GM19468 (cell line): Measurements from ENCODE around the gene FBL.
"Not testable (repeated sequence)": the region's sequence is repeated elsewhere in the genome, so short reads cannot be mapped to it uniquely, and the experiment has no call there.

ENCODE experiments used
- ATAC-seq: cut with Tn5 transposase; IDR thresholded peaks from one replicate; pipeline ENCODE4 v1.9.1; 2021; ENCODE audit warnings: mild to moderate bottlenecking, moderate library complexity, moderate number of reproducible peaks; ENCODE audit not compliant: unreplicated experiment; ENCODE audit errors: extremely low read depth

Gene FBL

DNA sequence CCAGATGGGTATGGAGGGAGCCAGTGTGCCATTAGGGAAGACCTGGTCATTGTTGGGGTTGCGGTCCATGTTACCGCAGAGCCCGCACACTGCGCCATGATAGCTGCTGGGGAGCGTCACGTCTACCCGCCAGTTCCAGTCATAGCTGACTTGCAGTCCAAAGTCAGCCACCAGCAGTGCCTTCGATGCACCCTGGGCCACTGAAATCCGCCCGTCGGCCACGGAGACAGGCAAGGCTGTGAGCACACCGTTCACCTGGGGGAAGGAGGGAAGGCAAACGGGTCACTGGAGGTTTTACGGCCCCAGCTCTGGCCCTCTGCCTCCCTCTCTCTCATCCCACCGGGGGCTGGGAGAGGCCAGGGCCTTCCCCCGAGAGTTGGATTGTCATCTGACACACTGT is 31.8 kb upstream of the FBL start:
- ATAC-seq = not testable (repeated sequence)

DNA sequence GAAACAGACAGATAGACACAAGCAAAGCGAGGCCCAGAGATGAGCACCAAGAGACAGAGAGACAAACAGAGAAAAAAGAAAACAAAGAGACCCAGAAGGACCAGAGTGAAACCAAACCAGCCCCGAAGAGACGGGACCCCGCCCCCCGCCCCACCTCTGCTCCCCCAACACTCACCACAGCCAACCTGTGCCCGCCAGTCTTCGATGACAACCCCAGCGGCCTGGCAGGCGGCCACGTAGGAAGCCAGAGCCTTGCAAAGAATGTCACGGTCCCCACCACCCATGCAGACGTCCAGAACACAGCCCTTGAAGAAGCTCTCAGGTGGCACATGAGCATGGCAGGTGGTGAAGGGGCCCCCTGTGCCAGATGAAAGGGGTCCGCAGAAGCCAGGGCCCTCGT is 31.3 kb upstream of the FBL start:
- not testable (repeated sequence) for ATAC-seq

DNA sequence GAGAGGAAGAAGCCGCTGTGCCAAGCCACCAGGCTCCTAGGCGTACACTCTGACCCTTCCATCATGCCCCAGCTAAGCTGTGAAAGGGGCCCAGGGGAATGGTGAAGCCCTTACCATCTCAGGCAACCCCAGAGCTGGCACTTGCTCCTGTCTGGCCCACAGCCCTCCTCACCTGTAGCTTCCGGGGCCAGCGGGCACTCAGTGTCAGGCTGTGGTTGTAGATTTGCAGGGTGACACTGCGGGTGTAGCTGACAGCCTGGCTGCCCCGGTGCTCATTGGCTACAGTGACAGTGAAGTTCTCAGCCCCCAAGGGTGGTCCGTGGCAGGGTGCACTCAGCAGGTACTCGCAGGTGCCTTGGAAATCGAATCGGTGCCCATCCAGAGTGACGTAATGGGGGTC is 30.3 kb upstream of the FBL start:
- ATAC-seq = not testable (repeated sequence)

DNA sequence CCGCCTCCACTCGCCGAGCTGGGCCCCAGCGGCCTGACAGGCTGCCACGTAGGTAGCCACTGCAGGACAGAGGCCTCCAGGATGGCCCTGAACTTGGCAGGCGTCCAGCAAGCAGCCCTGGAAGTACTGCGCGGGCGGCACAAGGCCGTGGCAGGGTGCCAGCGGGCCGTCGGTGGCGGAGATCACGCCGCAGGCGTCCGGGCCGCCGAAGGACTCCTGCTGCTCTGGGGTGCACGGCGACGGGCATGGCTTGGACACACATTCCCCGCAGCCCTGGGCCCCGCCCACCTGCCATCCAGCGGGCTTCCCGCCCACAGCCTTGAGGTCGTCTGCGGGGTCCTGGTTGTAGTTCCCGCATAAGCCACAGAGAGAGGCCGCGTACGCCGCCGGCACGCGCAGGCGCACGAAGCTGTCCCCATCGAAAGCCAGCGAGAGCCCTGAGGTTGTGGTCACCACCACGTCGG is 29.3 kb upstream of the FBL start:
- not testable (repeated sequence) for ATAC-seq

DNA sequence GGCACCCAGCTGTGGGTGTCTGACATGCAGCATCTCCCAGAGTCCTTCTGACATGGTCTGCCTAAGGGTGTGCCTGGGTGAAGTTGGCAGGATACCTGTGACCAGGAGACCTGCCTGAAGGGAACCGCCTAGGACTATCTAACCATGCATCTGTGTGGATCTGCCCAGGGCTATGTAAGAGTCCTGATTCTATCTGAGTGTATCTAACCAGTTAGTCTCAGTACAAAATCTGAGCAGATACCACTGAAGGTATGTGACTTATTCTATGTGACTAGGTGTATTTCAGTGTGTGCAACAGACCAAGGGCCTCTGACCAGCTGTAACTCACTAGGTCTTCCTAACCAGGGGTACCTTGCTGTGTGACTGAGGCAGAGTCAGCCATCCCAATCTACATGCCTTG is 28.2 kb upstream of the FBL start:
- no peak for ATAC-seq

DNA sequence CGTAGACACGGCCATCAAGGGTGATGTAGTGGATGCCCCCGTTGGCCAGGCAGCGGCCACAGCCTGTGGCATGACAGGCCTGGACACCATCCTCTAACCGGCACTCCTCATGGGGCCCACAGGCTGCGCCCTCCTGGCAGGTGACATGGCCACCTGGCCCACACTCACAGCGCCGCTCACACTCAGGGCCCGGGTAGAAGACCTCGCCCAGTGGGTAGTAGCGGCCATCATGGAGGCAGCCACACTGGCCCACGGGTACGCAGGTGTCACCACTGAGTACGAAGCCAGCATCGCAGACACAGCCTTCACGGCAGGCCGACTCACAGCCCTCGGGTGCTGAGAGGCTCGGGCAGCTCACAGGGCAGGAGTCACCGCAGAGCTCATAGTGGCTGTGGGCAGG is 27.2 kb upstream of the FBL start:
- no peak for ATAC-seq

DNA sequence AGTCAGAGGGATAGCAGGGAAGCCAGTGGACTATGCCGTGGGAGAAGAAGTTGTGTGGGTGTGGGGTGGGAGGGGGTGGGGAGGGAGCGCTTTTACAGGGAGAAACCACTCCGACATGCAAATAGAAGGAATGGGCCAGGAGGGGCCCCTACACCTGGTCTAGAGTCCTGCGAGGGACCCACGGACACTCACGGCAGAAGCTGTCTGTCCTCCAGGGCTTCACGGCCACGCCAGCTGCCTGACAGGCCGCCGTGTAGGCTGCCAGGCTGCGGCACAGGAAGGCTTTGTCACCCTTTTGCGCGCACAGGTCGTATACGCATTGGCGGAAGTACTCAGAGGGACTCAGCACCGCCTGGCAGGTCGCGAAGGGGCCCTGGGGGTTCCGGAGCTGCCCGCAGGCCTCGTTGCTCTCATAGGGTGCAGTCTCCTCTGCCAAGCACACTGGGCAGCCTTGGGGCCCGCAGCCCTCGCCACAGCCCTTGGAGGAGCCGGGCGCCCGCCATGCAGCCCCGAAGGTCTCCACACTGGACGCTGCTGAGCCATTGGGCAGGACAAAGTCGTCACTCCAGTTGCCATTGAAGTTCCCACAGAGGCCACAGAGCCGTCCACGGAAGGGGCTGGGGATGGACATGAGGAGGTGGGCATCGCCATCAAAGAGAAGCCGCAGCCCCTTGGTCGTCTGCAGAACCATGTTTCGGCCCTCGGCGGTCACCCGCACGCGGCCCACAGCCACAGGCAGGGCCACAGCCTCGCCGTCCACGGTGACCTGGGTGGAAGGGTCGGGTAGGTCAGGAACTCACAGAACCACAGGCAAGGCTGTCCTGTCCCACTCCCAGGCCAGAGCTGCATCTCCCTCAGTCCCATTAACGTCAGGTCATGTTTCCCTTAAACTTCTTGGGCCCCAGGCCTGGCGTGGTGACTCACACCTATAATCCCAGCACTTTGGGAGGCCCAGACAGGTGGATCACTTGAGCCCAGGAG is 26.0 kb upstream of the FBL start:
- no peak for ATAC-seq

DNA sequence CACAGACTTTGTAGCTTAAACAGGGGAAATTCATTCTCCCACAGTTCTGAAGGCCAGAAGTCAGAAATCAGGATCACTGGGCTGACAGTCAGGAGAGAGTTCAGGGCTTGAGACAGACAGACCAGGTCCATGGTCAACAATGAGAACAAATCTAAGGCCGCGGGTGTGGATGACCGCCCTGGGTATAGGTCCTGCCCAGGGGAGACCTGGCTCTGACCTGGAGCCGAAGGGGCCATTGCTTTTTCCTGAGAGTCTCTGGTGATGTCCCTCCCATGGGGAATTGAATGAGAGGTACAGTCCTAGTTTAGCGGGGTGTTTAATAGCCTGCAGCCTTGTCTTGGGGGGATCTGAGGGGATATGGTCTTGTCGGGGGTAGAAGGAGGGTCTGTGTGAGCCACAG is 25.2 kb upstream of the FBL start:
- no peak for ATAC-seq

DNA sequence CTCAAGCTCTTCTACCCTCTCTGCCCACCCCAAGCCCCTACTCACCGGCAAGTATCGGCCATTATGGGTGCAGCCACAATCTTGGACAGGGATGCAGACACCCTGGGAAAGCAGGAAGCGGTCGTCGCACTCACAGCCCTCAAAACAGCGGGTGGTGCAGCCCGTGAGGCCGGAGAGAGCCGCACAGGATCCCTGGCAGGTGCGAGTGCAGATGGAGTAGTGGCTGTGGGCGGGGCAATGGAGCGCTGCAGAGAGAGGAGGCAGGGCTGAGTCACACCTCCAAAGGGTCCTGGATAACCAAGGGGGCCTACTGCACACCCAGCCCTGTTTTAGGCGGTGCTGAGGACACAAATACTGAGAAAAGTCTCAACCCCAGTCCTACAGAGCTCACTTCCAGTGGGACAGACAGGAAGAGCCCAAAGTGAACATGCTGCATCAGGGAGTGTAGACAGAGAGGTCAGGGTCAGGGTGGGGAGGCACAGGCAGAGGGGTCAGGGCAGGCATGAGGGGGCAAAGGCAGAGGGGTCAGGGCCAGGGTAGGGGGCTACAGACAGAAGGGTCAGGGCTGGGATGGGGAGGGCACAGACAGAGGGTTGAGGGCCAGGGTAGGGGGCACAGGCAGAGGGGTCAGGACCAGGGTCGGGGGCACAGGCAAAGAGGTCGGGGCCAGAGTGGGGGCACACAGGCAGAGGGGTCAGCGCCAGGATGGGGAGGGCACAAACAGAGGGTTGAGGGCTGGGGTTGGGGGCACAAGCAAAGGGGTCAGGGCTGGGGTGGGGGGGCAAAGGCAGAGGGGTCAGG is 24.2 kb upstream of the FBL start:
- ATAC-seq = no peak

DNA sequence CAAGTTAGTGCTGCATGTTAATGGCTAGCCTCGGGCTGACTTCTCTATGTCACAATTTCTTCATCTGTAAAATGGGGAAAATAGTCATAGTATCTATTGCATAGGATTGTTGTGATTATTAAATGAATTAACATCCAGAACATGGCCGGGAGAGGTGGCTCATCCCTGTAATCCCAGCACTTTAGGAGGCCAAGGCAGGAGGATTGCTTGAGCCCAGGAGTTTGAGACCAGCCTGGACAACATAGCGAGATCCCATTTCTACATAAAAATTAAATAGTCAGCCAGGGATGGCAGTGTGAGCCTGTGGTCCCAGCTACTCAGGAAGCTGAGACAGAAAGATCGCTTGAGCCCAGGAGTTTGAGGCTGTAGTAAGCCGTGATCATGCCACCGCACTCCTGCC is 21.8 kb upstream of the FBL start:
- no peak for ATAC-seq

DNA sequence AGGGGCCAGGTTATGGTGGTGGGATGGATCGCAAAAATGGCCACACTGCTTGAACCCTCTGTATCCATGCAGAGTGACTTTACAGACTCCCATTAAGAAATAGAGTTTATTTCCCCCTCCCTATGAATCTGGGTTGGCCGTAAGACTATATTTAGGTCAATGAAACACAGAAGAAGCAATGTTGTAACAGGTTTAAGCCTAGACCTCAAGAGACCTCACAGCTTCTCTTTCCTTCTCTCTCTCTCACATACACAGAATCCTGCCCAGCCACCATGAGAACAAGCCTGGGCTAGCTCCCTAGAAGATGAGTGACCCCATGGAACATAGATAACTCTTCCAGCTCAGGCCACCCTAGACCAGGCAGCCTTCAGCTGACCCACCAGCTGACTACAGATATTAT is 21.0 kb upstream of the FBL start:
- no peak for ATAC-seq

DNA sequence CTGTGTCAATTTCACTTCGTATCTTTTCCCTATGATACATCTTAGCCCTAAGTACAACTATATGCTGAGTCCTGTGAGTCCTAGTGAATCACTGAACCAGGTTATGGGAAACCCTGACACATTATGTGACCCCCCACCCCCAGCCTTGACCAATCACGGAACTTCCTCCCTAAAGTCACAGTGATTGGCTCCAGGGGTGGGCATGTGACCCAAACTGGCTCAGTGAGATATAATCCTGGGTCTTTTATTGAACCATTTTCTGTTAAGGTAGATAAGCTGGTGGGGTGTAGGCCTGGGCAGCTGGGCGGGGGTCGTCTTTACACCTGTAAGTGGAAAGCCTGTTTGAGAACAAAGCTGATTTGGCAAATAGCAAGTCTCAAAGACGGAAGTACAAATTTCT is 19.8 kb upstream of the FBL start:
- no peak for ATAC-seq

DNA sequence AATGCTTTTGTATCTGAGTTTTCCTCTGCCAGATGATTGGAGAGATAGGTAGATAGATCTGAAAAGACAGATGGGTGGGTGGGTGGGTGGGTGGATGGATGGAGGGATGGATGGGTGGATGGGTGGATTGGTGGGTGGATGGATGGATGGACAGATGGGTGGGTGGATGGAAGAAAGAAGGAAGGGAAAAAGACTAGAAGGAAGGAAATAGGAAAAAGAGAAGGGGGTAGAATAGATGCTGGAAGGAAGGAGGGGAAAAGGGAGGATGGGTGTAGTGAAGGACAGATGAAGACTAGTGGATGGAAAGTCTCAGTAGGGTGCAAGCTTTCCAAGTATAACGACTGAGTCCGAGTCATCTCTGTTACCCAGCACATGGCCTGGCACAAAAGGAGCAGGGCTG is 19.0 kb upstream of the FBL start:
- no peak for ATAC-seq

DNA sequence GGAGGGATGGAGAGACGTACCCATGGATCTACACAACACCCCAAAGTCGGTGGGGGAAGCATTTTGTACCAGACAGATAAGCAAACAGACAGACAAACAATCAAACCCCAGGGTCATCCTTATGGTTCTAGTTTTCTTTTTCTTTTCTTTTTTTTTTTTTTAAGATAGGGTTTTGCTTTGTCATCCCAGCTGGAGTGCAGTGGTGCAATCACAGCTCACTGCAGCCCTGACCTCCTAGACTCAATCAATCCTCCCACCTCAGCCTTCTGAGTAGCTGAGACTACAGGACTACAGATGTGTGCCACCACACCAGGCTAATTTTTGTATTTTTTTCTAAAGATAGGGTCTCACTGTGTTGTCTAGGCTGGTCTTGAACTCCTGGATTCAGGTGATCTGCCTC is 17.9 kb upstream of the FBL start:
- ATAC-seq = no peak

DNA sequence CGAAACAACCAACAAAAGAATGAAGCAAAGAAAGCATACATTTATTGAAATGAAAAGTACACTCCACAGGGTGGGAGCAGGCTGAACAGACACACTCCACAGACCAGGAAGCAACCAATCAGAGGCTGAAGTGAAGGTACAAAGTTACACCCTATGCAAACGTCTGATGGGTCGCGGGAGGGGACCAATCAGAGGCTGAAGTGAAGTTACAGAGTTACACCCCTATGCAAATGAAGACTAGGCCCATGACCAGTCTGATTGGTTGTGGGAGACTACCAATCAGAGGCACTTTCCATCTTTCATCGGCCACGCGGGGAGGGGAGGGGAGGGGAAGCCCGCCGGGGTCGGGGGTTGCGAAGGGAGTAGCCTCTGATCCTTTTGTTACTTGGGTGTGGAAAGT is 12.4 kb upstream of the FBL start:
- no peak for ATAC-seq

DNA sequence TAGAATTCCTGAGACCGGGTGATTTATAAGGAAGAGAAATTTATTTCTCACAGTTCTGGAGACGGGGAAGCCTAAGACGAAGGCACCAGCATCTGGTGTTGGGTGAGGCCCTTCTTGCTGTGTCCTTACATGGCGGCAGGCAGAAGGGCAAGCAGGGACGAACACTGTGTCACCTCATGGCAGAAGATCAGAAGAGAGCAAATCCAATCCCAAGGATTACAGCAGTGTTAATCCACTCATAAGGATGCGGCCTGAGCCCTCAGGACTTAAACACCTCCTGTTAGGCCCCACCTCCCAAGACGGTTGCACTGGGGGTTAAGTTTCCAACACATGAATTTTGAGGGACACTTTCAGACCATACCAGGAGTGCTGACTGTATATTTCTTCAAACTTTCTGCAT is 6.7 kb upstream of the FBL start:
- ATAC-seq = no peak

DNA sequence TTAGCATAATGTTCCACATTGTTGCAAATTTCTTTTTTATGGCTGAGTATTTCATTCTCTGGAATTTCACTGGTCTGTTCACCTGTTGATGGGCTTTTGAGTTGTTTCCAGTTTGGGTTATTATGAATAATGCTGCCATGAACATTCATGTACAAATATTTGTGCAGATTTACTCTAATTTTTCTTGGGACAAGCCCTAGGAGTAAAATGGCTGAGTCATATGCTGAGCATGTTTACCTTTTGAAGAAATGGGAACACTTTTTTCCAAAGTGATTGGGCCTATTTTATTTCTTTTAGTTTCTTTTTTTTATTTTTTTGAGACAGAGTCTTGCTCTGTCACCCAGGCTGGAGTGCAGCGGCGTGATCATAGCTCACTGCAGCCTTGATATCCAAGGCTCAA is 4.7 kb upstream of the FBL start:
- ATAC-seq = no peak

DNA sequence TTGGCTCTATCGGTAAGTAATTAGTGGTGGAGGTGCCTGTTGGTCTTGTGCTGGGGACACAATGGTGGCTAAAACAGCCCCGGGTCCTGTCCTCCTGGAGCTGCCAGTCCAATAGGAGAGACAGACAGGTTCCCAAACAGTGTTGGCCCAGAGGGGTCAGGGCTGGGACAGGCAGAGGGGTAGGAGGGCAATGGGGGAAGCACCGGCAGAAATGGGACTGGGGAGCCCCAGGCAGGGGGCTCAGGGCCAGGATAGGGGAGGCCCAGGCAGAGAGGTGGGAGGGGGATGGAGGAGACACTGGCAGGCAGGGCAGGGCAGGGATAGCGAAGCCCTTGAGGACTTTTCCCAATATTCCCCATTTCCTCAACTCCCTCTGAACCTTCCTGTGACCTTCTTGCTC is 2.2 kb upstream of the FBL start:
- no peak for ATAC-seq

DNA sequence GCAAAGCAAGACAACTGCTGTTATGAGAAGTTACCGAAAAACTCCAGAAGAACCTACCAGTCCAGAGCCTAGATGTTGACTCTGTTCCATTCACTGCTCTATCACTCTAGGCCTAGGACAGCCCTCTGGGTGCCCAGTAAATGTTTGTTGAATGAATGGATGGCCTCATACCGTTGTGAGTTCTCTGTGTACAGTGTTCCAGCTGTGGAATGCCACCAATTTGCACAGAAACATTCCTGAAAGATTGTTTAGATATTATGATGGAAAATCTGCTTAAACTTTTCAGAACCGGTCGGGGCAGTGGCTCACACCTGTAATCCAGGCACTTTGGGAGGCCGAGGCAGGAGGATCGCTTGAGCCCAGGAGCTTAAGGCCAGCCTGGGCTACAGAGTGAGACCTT is 1.3 kb upstream of the FBL start:
- ATAC-seq = no peak

DNA sequence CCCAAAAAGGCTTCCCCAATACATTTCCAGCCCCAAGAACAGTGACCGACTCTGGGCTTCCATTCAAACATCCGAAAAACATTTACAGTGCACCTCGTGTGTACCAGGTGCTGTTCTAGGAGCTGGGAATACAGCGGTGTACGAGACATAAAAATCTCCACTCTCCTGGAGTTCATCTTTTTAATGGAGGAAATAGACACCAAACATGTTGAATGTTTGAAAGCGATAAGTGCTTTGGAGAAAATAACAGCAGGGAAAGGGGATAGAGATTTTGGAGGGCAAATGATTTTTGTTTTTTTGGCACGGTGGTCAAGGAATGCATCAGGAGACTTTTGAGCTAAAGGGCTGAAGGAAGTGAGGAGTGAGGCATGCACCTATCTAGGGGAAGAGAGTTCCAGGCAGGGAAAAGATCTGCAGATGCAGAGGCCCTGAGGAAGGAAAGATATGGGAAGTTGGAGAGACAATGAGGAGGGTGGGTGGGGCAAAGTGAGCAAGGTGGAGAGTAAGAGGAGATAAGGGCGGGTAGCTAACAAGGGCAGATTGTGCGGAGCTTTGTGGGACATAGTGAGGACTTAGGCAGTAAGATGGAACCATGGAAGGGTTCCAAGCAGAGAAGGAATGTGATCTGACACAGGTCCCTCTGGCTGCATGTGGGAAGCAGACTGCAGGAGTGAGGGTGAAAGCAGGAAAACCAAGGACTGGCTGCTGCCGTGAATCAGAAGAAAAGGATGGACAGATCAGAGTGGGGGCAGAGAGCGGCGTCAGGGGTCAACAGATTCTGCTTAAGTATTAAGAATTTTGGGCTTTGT is 703 bp upstream of the FBL start:
- ATAC-seq = no peak

DNA sequence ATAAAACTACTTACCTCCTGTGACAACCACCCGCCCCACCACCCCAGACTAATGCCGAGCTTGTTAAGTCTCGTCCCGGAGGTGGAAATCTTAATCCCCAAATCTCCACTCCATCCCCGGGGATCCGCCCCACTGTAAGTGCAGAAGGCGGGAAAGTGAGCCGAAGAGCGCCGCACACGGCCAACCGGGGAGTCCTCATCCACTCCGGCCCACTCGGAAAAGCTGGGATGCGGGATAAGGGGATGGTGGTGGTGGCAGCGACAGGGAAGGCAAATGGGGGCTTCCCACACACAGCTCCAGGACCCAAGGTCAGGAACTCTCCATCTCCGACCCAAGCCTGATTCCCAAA is 621 bp downstream of the FBL start:
- no peak for ATAC-seq
